IMR-90 (cell line): ENCODE data around the gene STAT6. TPM values are rescaled to one million over a fixed set of nuclear protein-coding genes. Genes with fewer than 3 reads are reported as not detected.
A peak's percentile ranks its signal among the peaks of the same experiment; 100 is the strongest.

ENCODE experiments used
- CEBPB ChIP-seq: IDR thresholded peaks from 2 replicates; pipeline ENCODE4 v1.6.1; 2012; ENCODE audit warnings: low read depth, low read length, improper control_type of control experiment
- POLR2A ChIP-seq: IDR thresholded peaks from 2 replicates; pipeline ENCODE4 v1.6.1; 2012; ENCODE audit warnings: mild to moderate bottlenecking, low read depth, low read length
- RCOR1 ChIP-seq: IDR thresholded peaks from 2 replicates; pipeline ENCODE4 v1.6.1; 2012; ENCODE audit warnings: mild to moderate bottlenecking, low read length, improper control_type of control experiment; ENCODE audit not compliant: insufficient replicate concordance
- USF2 ChIP-seq: fragments of 150-350 bp; IDR thresholded peaks from 2 replicates; pipeline ENCODE4 v1.6.1; 2017; ENCODE audit warnings: mild to moderate bottlenecking, antibody characterized with exemption, low read length, low read depth
- polyA plus RNA-seq, 3 experiments: library from polyadenylated mRNA; depleted of rRNA; stranded (reverse); fragments of >200 nt; gene quantifications; 2 replicates each; pipeline ENCODE4 v1.2.3, GENCODE V29; 2012; ENCODE audit warnings: low replicate concordance in 1 of 3
- total RNA-seq: library from RNA; depleted of rRNA; stranded (reverse); fragments of >200 nt; gene quantifications from 2 replicates; pipeline ENCODE4 v1.2.3, GENCODE V29; 2012

The STAT6 gene
- total and polyA plus RNA-seq, 2 of the 4 experiments (the other 2 are of a cell fraction) = 43.4 to 96.9 TPM

GRCh38 chr12:57088354-57089270 lies 22.6 kb downstream of the STAT6 start, which contains the start of gene NAB2 (continued):
- TF ChIP-seq USF2 (peak; percentile 93), POLR2A (peak; percentile 86), RCOR1 (no peak), CEBPB (peak; percentile 98)
